HG03558 (cell line): Measurements from ENCODE around the gene ZKSCAN4.

Experiments used
- ATAC-seq: cut with Tn5 transposase; IDR thresholded peaks from one replicate; pipeline ENCODE4 v1.9.1; 2021; ENCODE audit warnings: moderate number of reproducible peaks; ENCODE audit not compliant: unreplicated experiment; ENCODE audit errors: extremely low read depth

The ZKSCAN4 gene

DNA sequence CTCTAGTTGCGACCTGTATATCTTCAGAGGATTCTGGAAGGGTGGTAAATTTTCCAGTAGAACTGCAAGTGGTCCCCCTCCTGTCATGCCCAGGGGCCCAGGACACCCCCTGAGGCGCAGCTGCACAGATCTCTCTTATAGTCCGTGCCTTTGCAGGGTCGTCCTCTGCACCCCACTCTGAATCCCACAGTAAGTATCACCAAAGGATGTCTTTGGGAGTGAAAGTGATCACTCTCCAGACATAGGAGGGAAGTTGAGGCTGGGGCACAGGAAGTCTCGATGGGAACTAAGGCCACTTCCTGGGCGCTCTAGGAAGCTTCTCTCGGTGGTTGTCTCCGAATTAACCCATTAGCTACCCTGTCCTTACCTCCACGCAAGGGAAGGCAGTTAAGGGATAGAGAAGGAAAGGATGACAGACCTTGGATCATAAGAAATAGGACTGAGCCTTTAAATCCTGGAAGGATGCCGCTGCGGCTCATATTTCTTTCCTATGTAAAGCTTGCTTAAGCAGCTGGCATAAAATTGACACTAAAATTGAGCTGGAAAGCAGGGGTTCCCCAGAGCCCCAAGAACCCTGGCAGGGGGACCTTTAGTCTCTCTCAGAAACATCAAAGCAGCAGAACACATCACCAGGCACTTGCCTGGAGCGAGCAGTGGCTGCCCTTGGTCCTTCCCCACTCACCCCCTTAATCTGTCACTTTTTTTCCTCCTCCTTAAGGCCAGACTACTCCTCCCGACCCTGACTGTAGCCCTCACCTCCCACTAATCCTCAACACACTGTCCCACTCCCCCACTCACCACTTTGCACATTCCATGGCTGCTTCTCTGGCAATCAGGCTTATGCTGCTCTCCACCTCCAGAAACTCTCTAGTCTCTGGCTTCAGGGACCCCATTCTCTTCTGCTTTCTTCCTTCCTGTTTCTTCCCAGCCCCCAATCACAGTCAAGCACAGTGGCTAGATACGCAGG lies at the start of gene ZKSCAN4:
Gene ZKSCAN4, minus strand, starts transcription at position 261 of the 967 bp plus-strand sequence. CDS start 289 bp downstream, outside the sequence.
- no peak for ATAC-seq

DNA sequence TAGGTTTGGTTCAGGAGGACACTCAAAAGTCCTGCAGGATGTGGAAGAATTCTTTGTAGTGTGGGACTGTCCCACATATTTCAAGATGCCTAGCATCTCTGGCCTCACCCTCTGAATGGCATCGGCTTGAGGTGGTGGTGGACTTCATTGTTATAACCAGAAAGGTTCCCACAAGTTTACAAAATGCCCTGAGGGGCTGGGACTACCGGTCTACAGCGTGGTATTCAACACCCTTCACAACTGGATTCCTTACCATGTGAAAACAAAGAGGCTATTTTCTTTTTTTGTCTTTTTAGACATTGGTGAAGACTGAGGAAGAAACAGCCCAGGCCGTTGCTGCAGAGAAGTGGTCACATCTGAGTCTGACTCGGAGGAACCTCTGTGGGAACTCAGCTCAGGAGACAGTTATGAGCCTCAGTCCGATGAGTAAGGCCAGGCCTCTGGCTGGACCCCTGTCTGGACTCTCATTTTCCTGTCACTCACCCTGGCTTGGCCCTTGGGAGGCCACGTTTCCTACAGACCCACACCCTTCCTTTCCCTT lies 44.5 kb upstream of the ZKSCAN4 start:
- ATAC-seq = no peak

DNA sequence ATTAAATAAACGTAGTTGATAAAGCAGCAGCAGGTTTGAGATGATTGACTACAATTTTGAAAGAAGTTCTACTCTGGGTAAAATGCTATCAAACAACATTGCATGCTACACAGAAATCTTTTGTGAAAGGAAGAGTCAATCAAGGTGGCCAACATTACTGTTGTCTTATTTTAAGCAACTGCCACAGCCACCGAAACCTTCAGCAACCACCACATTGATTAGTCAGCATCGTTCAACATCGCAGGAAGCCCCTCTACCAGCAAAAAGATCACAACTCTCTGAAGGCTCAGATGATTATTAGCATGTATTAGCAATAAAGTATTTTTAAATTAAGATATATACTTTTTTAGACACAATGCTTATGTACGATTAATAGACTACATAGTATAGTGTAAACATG lies 43.3 kb upstream of the ZKSCAN4 start:
- ATAC-seq = no peak

GRCh38 chr6:28291573-28291972 lies 39.5 kb upstream of the ZKSCAN4 start:
- ATAC-seq = no peak

GRCh38 chr6:28282926-28283325 lies 30.9 kb upstream of the ZKSCAN4 start:
- ATAC-seq = no peak

DNA sequence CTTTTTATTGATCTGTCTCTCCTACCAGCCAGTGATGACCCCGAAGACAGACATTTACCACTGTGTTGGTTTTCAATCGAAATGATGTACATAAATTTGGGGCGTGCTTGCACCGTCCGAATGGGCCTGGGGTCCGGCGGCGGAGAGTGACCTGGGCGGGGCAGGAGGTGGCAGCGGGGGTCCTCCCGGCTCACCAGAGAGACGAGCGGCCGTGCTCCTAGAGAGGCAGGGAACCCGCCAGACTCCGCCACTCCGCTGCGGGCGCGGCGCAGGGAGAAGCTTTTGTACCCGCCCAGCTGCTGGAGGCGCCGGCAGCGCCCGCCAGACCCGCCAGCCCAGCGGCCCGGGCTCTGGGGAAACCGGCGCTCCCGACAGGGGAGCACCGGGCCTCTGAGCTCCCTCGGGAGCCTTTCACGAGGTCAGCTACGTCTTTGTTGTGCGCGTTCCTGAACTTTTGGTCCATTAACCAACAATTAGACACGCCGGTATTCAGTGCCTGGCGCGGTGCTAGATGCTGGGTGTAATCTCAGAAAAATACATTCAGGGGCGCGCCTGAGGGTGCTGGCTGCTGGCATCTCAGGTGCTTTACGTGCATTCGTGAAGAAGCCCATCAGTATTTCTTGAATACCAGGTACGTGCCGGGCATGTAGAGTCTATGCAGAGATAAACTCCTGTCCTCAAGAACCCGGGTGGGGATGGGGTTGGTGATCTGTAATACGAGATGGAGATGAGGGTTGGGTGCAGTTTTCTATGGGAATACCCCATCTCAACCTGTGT lies 29.4 kb upstream of the ZKSCAN4 start, which contains the start of gene PGBD1:
Gene PGBD1, plus strand, starts transcription at position 285 of the 777 bp plus-strand sequence. CDS start 2,242 bp downstream, outside the sequence.
- peak; percentile 65 for ATAC-seq

GRCh38 chr6:28280595-28281287 lies 28.7 kb upstream of the ZKSCAN4 start:
- no peak for ATAC-seq

DNA sequence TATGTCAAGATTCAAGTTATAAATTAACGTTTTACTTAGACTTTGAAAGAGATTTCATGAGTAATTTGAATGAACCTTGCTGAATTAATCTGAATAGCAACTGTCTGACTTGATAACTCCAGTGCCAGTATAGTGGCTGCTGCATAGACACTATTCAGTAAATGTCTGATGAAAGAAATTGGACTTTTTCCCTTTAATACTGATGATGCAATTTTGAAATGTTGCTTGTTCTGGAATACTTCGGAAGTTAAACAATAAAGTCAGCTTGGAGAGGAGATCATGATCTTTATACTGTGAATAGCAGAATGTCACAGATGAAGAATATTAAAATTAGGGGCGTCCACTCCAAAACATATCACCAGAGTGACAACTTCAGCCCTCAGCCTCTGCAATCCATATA lies 25.7 kb upstream of the ZKSCAN4 start:
- ATAC-seq = no peak

DNA sequence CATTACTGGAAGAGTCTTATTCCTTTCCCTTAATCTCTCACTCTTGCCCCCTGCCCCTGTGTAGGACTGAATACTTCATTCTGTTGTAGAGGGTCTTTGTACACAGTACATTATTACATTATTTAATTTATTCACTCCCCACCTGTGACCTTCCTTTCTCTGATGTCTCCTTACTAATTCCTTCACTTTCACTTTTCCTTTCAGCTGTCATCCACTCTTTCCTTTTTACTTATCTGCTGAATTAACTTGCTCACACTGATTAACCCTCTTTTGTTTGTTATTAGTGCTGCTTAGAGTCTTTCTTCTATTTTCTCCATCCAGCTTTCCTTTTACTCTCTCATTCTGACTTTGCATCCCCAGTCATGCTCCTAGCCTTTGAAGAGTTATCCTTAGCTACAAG lies 22.8 kb upstream of the ZKSCAN4 start:
- no peak for ATAC-seq

GRCh38 chr6:28269492-28269891 lies 17.4 kb upstream of the ZKSCAN4 start:
- no peak for ATAC-seq

- no peak for ATAC-seq
Measured at GRCh38 chr6:28267695-28268059, 15.6 kb upstream of the ZKSCAN4 start.

- peak; percentile 74 for ATAC-seq
Measured at GRCh38 chr6:28266962-28267694, 15.1 kb upstream of the ZKSCAN4 start, which contains the start of gene ZSCAN26. ZSCAN26 (plus strand) TSS chr6:28267143; CDS start chr6:28271920, 4,777 bp downstream.

DNA sequence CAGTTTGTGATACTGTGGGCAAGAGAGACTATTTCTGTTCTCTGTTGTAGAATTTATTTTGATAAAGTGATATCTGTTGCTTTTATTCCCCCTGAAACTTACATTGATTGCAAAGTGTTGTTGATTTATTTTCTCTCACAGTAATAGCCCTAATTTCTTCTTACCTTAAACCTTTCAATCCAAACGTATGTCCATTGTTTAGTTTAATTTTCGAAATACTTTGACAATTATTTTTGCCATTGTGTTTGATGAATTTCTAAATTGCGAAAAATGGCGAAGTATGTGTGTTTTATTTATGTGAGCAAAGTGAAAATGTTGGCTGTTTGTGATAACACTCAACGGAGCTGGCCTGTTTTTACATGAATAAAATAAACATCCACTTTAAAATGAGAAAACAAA lies 14.5 kb upstream of the ZKSCAN4 start:
- no peak for ATAC-seq

DNA sequence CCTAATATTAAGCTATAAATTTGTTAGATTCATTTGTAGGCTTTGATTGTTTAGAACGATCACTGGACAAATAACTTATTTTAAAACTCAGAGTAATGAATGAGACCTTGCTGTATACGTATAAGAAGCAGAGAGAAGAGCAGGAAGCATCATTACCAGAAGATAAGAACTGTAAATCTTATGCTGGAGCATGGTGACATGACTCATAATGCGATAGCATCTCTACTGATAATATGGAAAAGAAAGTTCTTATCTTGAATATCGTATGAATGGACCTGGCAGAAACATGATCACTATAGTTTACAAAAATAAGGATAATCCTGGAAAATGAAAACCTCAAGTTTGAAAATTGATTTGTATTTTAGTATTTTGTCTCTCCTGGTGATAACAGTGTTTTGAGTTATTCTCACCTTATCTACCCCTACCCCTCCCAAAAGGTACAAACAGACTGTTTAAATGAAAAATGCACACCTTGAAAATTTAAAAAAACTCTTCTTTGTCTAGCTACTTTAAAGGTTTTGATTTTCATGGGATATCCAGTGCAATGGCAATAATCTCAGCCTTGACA lies 12.8 kb upstream of the ZKSCAN4 start:
- no peak for ATAC-seq

GRCh38 chr6:28263922-28264321 lies 11.9 kb upstream of the ZKSCAN4 start:
- ATAC-seq = no peak

- ATAC-seq = no peak
Measured at GRCh38 chr6:28258877-28259777, 7.1 kb upstream of the ZKSCAN4 start, which contains the start of gene NKAPL. NKAPL (plus strand) TSS chr6:28259297; CDS start chr6:28259372, 75 bp downstream.

DNA sequence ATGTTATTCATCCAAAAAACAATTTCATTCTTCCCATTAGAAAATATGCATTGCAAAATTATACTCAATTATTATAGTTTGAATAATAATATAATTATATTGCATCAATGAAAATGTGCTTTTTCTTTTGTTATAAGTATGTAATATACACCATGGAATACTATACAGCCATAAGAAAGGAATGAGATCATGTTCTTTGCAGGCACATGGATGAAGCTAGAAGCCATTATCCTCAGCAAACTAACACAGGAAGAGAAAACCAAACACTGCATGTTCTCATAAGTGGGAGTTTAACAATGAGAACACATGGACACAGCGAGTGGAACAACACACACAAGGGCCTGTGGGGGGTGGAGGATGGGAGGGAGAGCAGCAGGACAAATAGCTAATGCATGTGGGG lies 5.0 kb upstream of the ZKSCAN4 start:
- ATAC-seq = no peak

- no peak for ATAC-seq
Measured at GRCh38 chr6:28254121-28254519, 2.1 kb upstream of the ZKSCAN4 start.
